Panc1 (cell line): ENCODE measurements around the gene SRGAP2C. TPM values are rescaled to one million over a fixed set of nuclear protein-coding genes. Genes with fewer than 3 reads are reported as not detected.
"Not testable (repeated sequence)": the region's sequence is repeated elsewhere in the genome, so short reads cannot be mapped to it uniquely, and the experiment has no call there.

Source experiments
- ATAC-seq: fragments of 200-7000 bp; cut with Tn5 transposase; 2 replicates; pipeline ENCODE4 v1.9.1; 2020; ENCODE audit warnings: mild to moderate bottlenecking, moderate library complexity
- BruUV-seq: library from RNA; stranded (reverse); fragments of 400-500 nt; replicated peaks from 2 replicates; lab custom pipeline; 2021; lab: Mats Ljungman, UMichigan
- CTCF ChIA-PET: fragments of 300-600 bp; sonication (Branson Sonifier 250); formaldehyde crosslinking; loops from one replicate; lab custom pipeline; 2022; ENCODE audit warnings: antibody characterized with exemption; lab: Charles Lee
- POLR2A ChIA-PET: fragments of 300-600 bp; sonication (Branson Sonifier 250); formaldehyde crosslinking; loops from one replicate; lab custom pipeline; 2022; ENCODE audit warnings: antibody characterized with exemption; lab: Charles Lee
- DNase-seq: peaks from one replicate; pipeline ENCODE4 v3.0.0-alpha.2; 2010; ENCODE audit warnings: low read depth, low spot score
- H3K27ac ChIP-seq: 2 replicates; pipeline ENCODE4 v1.5.1; 2011; ENCODE audit warnings: mild to moderate bottlenecking, low read length, inconsistent platforms
- H3K27me3 ChIP-seq: fragments of 200-500 bp; sonication (Bioruptor generic); 2 replicates; pipeline ENCODE4 v1.6.0; 2014; ENCODE audit warnings: low read length, inconsistent platforms; ENCODE audit not compliant: control insufficient read depth, insufficient read depth
- H3K36me3 ChIP-seq: fragments of 200-500 bp; sonication (Bioruptor generic); 2 replicates; pipeline ENCODE4 v1.5.1; 2014; ENCODE audit warnings: inconsistent platforms, mild to moderate bottlenecking, low read length, moderate library complexity; ENCODE audit not compliant: control insufficient read depth, insufficient read depth
- H3K4me1 ChIP-seq: 2 replicates; pipeline ENCODE4 v1.5.1; 2011; ENCODE audit warnings: inconsistent platforms, mild to moderate bottlenecking, low read length, moderate library complexity; ENCODE audit not compliant: control insufficient read depth, insufficient read depth
- H3K4me3 ChIP-seq, 2 experiments: 2 replicates each; pipeline ENCODE4 v1.5.1; 2011 to 2012; ENCODE audit warnings: low read depth in 2 of 2, low read length in 2 of 2, mild to moderate bottlenecking in 2 of 2, inconsistent platforms in 1 of 2, moderate library complexity in 1 of 2
- H3K9me3 ChIP-seq: fragments of 200-500 bp; sonication (Bioruptor generic); 2 replicates; pipeline ENCODE4 v1.5.1; 2014; ENCODE audit warnings: low read depth, mild to moderate bottlenecking, inconsistent platforms, low read length, moderate library complexity; ENCODE audit not compliant: control insufficient read depth, insufficient read depth
- in situ Hi-C: cut with HindIII; loops from 2 replicates; pipeline ENCODE4 v1.10.0; 2016; ENCODE audit warnings: low sequenced_read_pairs, low pct_unique_long_range_greater_than_20kb
- intact Hi-C: fragments of 100-400 bp; cut with micrococcal nuclease; formaldehyde crosslinking; loops from one replicate; pipeline ENCODE4 v1.10.0; 2022; ENCODE audit not compliant: unreplicated experiment
- total RNA-seq: library from RNA; stranded (reverse); gene quantifications from one replicate; pipeline ENCODE4 v1.2.1, GENCODE V29; 2021; ENCODE audit not compliant: unreplicated experiment

The SRGAP2C gene
- total RNA-seq, 1 experiment from 2014 or later: 50.5 TPM

- in situ Hi-C loops, H3K36me3 ChIP-seq, H3K27me3 ChIP-seq, H3K27ac ChIP-seq, H3K4me3 ChIP-seq, CTCF ChIA-PET, BruUV-seq, DNase-seq, H3K9me3 ChIP-seq, intact Hi-C loops, ATAC-seq, POLR2A ChIA-PET, H3K4me1 ChIP-seq: not testable (repeated sequence)
These were observed 31.1 kb downstream of the SRGAP2C start for GRCh38 chr1:121215699-121216417.

GRCh38 chr1:121216676-121217075 lies 31.9 kb downstream of the SRGAP2C start:
- H3K27me3 ChIP-seq, in situ Hi-C loops, DNase-seq, BruUV-seq, H3K27ac ChIP-seq, H3K4me1 ChIP-seq, H3K36me3 ChIP-seq, CTCF ChIA-PET, H3K9me3 ChIP-seq, POLR2A ChIA-PET, intact Hi-C loops, H3K4me3 ChIP-seq, ATAC-seq: not testable (repeated sequence)

- POLR2A ChIA-PET, H3K4me3 ChIP-seq, CTCF ChIA-PET, H3K4me1 ChIP-seq, H3K9me3 ChIP-seq, H3K36me3 ChIP-seq, DNase-seq, H3K27ac ChIP-seq, H3K27me3 ChIP-seq, in situ Hi-C loops, BruUV-seq, intact Hi-C loops, ATAC-seq: not testable (repeated sequence)
These were observed 37.0 kb downstream of the SRGAP2C start for GRCh38 chr1:121221770-121222169.

- H3K9me3 ChIP-seq, in situ Hi-C loops, H3K4me1 ChIP-seq, H3K36me3 ChIP-seq, H3K27ac ChIP-seq, BruUV-seq, H3K4me3 ChIP-seq, intact Hi-C loops, POLR2A ChIA-PET, DNase-seq, CTCF ChIA-PET, ATAC-seq, H3K27me3 ChIP-seq: not testable (repeated sequence)
These were observed 39.9 kb downstream of the SRGAP2C start for GRCh38 chr1:121224714-121225113.

- H3K4me1 ChIP-seq, H3K27ac ChIP-seq, H3K4me3 ChIP-seq, H3K36me3 ChIP-seq, H3K9me3 ChIP-seq, in situ Hi-C loops, DNase-seq, intact Hi-C loops, POLR2A ChIA-PET, CTCF ChIA-PET, H3K27me3 ChIP-seq, BruUV-seq, ATAC-seq: not testable (repeated sequence)
These were observed 41.6 kb downstream of the SRGAP2C start for GRCh38 chr1:121226295-121226904.

- H3K9me3 ChIP-seq, H3K36me3 ChIP-seq, POLR2A ChIA-PET, CTCF ChIA-PET, ATAC-seq, H3K4me1 ChIP-seq, DNase-seq, H3K27ac ChIP-seq, intact Hi-C loops, BruUV-seq, H3K4me3 ChIP-seq, in situ Hi-C loops, H3K27me3 ChIP-seq: not testable (repeated sequence)
These were observed 42.1 kb downstream of the SRGAP2C start for GRCh38 chr1:121226925-121227324.

GRCh38 chr1:121227544-121228330 lies 43.0 kb downstream of the SRGAP2C start:
- H3K27ac ChIP-seq, H3K4me1 ChIP-seq, DNase-seq, intact Hi-C loops, H3K9me3 ChIP-seq, H3K4me3 ChIP-seq, BruUV-seq, H3K27me3 ChIP-seq, in situ Hi-C loops, ATAC-seq, CTCF ChIA-PET, POLR2A ChIA-PET, H3K36me3 ChIP-seq: not testable (repeated sequence)
